ENCODE data around the gene HOATZ. TPM values are rescaled to one million over a fixed set of nuclear protein-coding genes. Genes with fewer than 3 reads are reported as not detected.

HOATZ gene
- total and polyA plus RNA-seq, 5 donors: not detected

DNA sequence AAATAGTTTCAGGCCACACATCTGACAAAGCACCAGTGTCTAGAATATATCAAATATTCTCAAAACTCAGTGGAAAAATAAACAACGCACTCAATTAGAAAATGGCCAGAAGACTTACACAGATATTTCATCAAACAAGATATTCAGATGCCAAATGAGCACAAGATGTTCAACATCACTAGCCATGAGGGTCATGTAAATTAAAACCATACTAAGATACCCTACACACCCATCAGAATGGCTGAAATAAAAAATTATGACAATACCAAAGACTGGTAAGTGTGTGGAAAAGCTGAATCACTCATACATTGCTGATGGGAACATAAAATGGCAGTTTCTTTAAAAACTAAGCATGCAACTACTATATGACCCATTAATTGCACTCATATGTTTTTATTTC lies 24.1 kb upstream of the HOATZ start:
- Histone ChIP-seq H3K9me3 (ENCODE audit: control insufficient read depth, low read length) (no peaks in the 10 kb centered on the region), H3K4me1 (ENCODE audit: control insufficient read depth, insufficient read depth, low read length) (no peaks in the 10 kb centered on the region), H3K27me3 (ENCODE audit: control insufficient read depth, insufficient read depth) (no peaks in the 10 kb centered on the region), H3K27ac (ENCODE audit: low read length) (no peak overlapping the region), H3K4me3 (ENCODE audit: low read length) (no peak overlapping the region)
- 95% methylated on average over 1 of the region's 1 CpG for WGBS
- ATAC-seq (no peak), DNase-seq (no peak)
- intact Hi-C loops (cut with DNase I): no loop called here

- intact Hi-C loops (cut with DNase I): no loop called here
- 57% methylated on average over 1 of the region's 1 CpG for WGBS
- no peaks in the 10 kb centered on the region for H3K4me1 ChIP-seq (ENCODE audit: control insufficient read depth, insufficient read depth, low read length)
- no peaks in the 10 kb centered on the region for H3K27me3 ChIP-seq (ENCODE audit: control insufficient read depth, insufficient read depth)
- ATAC-seq (no peak), DNase-seq (no peak)
- H3K9me3 ChIP-seq (ENCODE audit: control insufficient read depth, low read length): no peaks in the 10 kb centered on the region
- no peak overlapping the region for H3K27ac ChIP-seq (ENCODE audit: low read length)
- no peak overlapping the region for H3K4me3 ChIP-seq (ENCODE audit: low read length)
Measured at GRCh38 chr11:111494040-111494439, 20.5 kb upstream of the HOATZ start.

GRCh38 chr11:111499483-111499882 lies 15.1 kb upstream of the HOATZ start:
- ATAC-seq (no peak), DNase-seq (no peak)
- intact Hi-C loops (cut with DNase I): no loop called here
- H3K27ac ChIP-seq (ENCODE audit: low read length): no peak overlapping the region
- 68% methylated on average over 5 of the region's 5 CpGs for WGBS
- no peaks in the 10 kb centered on the region for H3K4me1 ChIP-seq (ENCODE audit: control insufficient read depth, insufficient read depth, low read length)
- H3K27me3 ChIP-seq (ENCODE audit: control insufficient read depth, insufficient read depth): no peaks in the 10 kb centered on the region
- H3K4me3 ChIP-seq (ENCODE audit: low read length): no peak overlapping the region
- H3K9me3 ChIP-seq (ENCODE audit: control insufficient read depth, low read length): no peaks in the 10 kb centered on the region

GRCh38 chr11:111500481-111500880 lies 14.1 kb upstream of the HOATZ start:
- H3K9me3 ChIP-seq (ENCODE audit: control insufficient read depth, low read length): no peaks in the 10 kb centered on the region
- DNase-seq (no peak), ATAC-seq (no peak)
- no peak overlapping the region for H3K27ac ChIP-seq (ENCODE audit: low read length)
- no peaks in the 10 kb centered on the region for H3K4me1 ChIP-seq (ENCODE audit: control insufficient read depth, insufficient read depth, low read length)
- WGBS: 70% methylated on average over 1 of the region's 1 CpG
- intact Hi-C loops (cut with DNase I): no loop called here
- no peaks in the 10 kb centered on the region for H3K27me3 ChIP-seq (ENCODE audit: control insufficient read depth, insufficient read depth)
- no peak overlapping the region for H3K4me3 ChIP-seq (ENCODE audit: low read length)

GRCh38 chr11:111502611-111503010 lies 12.0 kb upstream of the HOATZ start:
- no peaks in the 10 kb centered on the region for H3K9me3 ChIP-seq (ENCODE audit: control insufficient read depth, low read length)
- 77% methylated on average over 1 of the region's 1 CpG for WGBS
- DNase-seq: no peak
- no peak for ATAC-seq
- intact Hi-C loops (cut with DNase I): no loop called here
- H3K4me3 ChIP-seq (ENCODE audit: low read length): no peak overlapping the region
- no peaks in the 10 kb centered on the region for H3K4me1 ChIP-seq (ENCODE audit: control insufficient read depth, insufficient read depth, low read length)
- no peak overlapping the region for H3K27ac ChIP-seq (ENCODE audit: low read length)
- H3K27me3 ChIP-seq (ENCODE audit: control insufficient read depth, insufficient read depth): no peaks in the 10 kb centered on the region

GRCh38 chr11:111510311-111510710 lies 4.3 kb upstream of the HOATZ start:
- WGBS: 96% methylated on average over 1 of the region's 1 CpG
- DNase-seq: no peak
- no peak overlapping the region for H3K27ac ChIP-seq (ENCODE audit: low read length)
- no peaks in the 10 kb centered on the region for H3K27me3 ChIP-seq (ENCODE audit: control insufficient read depth, insufficient read depth)
- no peak overlapping the region for H3K4me3 ChIP-seq (ENCODE audit: low read length)
- peaks cover 5% of the 10 kb centered on the region for H3K4me1 ChIP-seq (ENCODE audit: control insufficient read depth, insufficient read depth, low read length)
- no peaks in the 10 kb centered on the region for H3K9me3 ChIP-seq (ENCODE audit: control insufficient read depth, low read length)
- intact Hi-C loops (cut with DNase I): no loop called here
- no peak for ATAC-seq

- peaks cover 5% of the 10 kb centered on the region for H3K4me1 ChIP-seq (ENCODE audit: control insufficient read depth, insufficient read depth, low read length)
- peak; percentile 41 to 56 for ATAC-seq
- H3K9me3 ChIP-seq (ENCODE audit: control insufficient read depth, low read length): no peaks in the 10 kb centered on the region
- no peaks in the 10 kb centered on the region for H3K27me3 ChIP-seq (ENCODE audit: control insufficient read depth, insufficient read depth)
- DNase-seq: peak; percentile 16 to 58 (median 49)
- H3K4me3 ChIP-seq (ENCODE audit: low read length): peak within 1 kb of the TSS; percentile 82
- no peak within 1 kb of the TSS for H3K27ac ChIP-seq (ENCODE audit: low read length)
- intact Hi-C loops (cut with DNase I): no loop called here
- WGBS: 3% methylated on average over 90 of the region's 90 CpGs
Measured at GRCh38 chr11:111512296-111513239, 2.0 kb upstream of the HOATZ start, which contains the start of gene BTG4. Gene BTG4, minus strand, starts transcription at chr11:111512386. Its CDS starts 13,610 bp downstream, at chr11:111498776.

- Histone ChIP-seq H3K27me3 (ENCODE audit: control insufficient read depth, insufficient read depth) (no peaks in the 10 kb centered on the region), H3K9me3 (ENCODE audit: control insufficient read depth, low read length) (no peaks in the 10 kb centered on the region), H3K4me3 (ENCODE audit: low read length) (peak overlapping the region; percentile 82), H3K27ac (ENCODE audit: low read length) (no peak overlapping the region), H3K4me1 (ENCODE audit: control insufficient read depth, insufficient read depth, low read length) (peaks cover 5% of the 10 kb centered on the region)
- no peak for ATAC-seq
- DNase-seq: no peak
- intact Hi-C loops (cut with DNase I): no loop called here
- 39% methylated on average over 6 of the region's 6 CpGs for WGBS
Measured at GRCh38 chr11:111513240-111513605, 1.4 kb upstream of the HOATZ start.

DNA sequence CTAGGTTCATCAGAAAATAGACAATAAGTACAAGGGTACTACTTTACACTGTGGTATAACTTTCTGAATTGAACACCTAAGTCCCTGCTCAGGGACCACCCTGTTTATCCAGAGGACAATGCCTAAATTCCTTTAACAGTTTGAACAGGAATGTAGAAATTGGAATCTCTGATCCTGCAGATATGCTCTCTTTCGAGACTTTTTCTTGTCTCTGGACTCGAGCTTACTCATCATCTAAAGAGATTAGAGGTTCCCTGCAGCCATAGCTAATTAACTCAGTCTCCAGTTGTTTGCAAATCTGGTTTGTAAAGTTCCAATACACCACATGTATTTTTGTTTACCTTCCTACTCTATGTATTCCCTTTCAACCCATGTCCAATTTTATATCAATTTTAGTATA lies 1.0 kb downstream of the HOATZ start:
- Histone ChIP-seq H3K4me3 (ENCODE audit: low read length) (no peak overlapping the region), H3K27ac (ENCODE audit: low read length) (no peak overlapping the region), H3K4me1 (ENCODE audit: control insufficient read depth, insufficient read depth, low read length) (peaks cover 5% of the 10 kb centered on the region), H3K9me3 (ENCODE audit: control insufficient read depth, low read length) (no peaks in the 10 kb centered on the region), H3K27me3 (ENCODE audit: control insufficient read depth, insufficient read depth) (no peaks in the 10 kb centered on the region)
- DNase-seq (no peak), ATAC-seq (no peak)
- intact Hi-C loops (cut with DNase I): no loop called here
- 90% methylated on average over 2 of the region's 2 CpGs for WGBS

- intact Hi-C loops (cut with DNase I): no loop called here
Measured at GRCh38 chr11:111518668-111519067, 4.1 kb downstream of the HOATZ start.

DNA sequence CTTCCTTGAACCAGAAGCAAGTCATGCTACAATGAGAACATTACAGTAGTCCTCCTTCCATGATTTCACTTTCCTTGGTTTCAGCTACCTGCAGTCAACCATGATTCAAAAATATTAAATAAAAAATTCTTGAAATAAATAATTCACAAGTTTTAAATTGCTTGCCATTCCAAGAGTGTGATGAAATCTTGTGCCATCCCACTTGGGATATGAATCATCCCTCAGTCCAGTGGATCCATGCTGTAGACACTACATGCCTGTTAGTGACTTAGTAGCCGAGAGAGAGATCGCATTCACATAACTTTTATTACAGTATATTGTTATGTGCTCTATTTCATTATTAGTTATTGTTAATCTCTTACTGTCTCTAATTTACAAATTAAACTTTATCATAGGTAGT lies 6.0 kb downstream of the HOATZ start:
- Histone ChIP-seq H3K27ac (ENCODE audit: low read length) (no peak overlapping the region), H3K4me1 (ENCODE audit: control insufficient read depth, insufficient read depth, low read length) (no peaks in the 10 kb centered on the region), H3K4me3 (ENCODE audit: low read length) (no peak overlapping the region), H3K9me3 (ENCODE audit: control insufficient read depth, low read length) (no peaks in the 10 kb centered on the region), H3K27me3 (ENCODE audit: control insufficient read depth, insufficient read depth) (peaks cover 3% of the 10 kb centered on the region)
- intact Hi-C loops (cut with DNase I): no loop called here
- WGBS: over 99% methylated on average over 2 of the region's 2 CpGs
- no peak for ATAC-seq
- DNase-seq: no peak

More at GRCh38 chr11:111518668-111519067, 4.1 kb downstream of the HOATZ start:
- WGBS: 70% methylated on average over 1 of the region's 1 CpG
- Histone ChIP-seq H3K4me1 (ENCODE audit: control insufficient read depth, insufficient read depth, low read length) (no peaks in the 10 kb centered on the region), H3K27ac (ENCODE audit: low read length) (no peak overlapping the region), H3K4me3 (ENCODE audit: low read length) (no peak overlapping the region), H3K9me3 (ENCODE audit: control insufficient read depth, low read length) (no peaks in the 10 kb centered on the region), H3K27me3 (ENCODE audit: control insufficient read depth, insufficient read depth) (peaks cover 3% of the 10 kb centered on the region)
- ATAC-seq (no peak), DNase-seq (no peak)

Data from right cardiac atrium (tissue), 5 donors.